Panc1 (cell line): Measurements from ENCODE around the gene CSKMT.

Experiments
- POLR2AphosphoS5 ChIP-seq: IDR thresholded peaks from 2 replicates; pipeline ENCODE4 v1.6.1; 2012; ENCODE audit warnings: mild to moderate bottlenecking, low read depth, low read length, moderate library complexity
- SIN3A ChIP-seq: IDR thresholded peaks from 2 replicates; pipeline ENCODE4 v1.6.1; 2012; ENCODE audit warnings: low read depth, mild to moderate bottlenecking, low read length, moderate library complexity, borderline replicate concordance; ENCODE audit not compliant: insufficient read depth
- TCF7L2 ChIP-seq: IDR thresholded peaks from 2 replicates; pipeline ENCODE4 v1.6.1; 2011; ENCODE audit warnings: mild to moderate bottlenecking, low read depth, low read length, inconsistent platforms
- TF ChIP-seq, protein P1 (sequence below): fragments of 450-650 bp; IDR thresholded peaks from 2 replicates; pipeline ENCODE4 v1.5.1; 2017; ENCODE audit warnings: mild to moderate bottlenecking
- TF ChIP-seq, protein P2 (sequence below), 2 experiments: IDR thresholded peaks; 2 replicates each; pipeline ENCODE4 v1.6.1; 2011 to 2012; ENCODE audit warnings: low read depth in 2 of 2, control low read depth in 1 of 2, low read length in 1 of 2, mild to moderate bottlenecking in 1 of 2, moderate library complexity in 1 of 2; ENCODE audit not compliant: insufficient read depth in 1 of 2

DNA sequence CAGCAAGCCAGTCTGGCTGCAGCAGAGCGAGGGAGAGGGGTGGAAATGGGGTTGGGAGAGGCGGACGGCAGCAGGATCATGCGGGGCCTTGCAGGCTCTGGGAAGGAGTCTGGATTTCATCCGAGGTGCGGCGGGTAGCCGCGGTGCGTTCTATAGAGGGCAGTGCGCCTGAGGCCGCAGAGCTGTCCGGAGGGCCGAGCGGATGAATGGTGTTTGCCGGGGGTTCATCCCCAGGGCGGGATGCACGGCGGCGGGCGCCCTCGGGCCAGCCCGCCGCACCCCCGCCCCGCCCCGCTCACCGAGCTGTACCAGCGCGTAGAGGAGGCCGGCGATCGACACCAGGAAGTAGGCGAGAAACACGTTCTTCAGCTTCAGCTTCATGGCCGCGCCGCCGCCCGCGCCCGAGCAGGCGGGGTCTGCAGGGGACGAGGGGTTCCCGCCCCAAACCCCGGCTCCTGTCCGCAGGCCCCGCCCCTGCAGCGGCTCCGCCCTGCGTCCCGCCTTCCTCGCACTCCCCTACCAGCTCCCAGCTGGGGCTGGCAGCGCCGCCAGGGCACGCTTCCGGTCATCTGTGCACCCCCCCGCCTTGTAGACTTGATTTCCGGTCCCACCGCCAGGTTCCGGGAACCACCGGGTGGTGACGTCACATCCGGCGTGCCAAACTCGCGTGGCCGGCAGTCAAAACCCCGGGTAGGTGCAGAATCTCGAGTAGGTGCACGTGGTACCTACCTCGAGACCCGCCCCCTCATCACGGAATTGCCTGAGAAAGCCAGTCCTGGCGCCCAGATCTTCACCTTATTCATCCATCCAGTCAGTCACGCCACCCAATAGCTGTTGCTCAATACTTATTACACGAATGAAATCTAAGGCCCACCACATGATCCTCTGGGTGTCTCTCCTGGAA, 43.3 kb upstream of the CSKMT start, which contains the start of gene B3GAT3:
- TF ChIP-seq, protein P1, sequence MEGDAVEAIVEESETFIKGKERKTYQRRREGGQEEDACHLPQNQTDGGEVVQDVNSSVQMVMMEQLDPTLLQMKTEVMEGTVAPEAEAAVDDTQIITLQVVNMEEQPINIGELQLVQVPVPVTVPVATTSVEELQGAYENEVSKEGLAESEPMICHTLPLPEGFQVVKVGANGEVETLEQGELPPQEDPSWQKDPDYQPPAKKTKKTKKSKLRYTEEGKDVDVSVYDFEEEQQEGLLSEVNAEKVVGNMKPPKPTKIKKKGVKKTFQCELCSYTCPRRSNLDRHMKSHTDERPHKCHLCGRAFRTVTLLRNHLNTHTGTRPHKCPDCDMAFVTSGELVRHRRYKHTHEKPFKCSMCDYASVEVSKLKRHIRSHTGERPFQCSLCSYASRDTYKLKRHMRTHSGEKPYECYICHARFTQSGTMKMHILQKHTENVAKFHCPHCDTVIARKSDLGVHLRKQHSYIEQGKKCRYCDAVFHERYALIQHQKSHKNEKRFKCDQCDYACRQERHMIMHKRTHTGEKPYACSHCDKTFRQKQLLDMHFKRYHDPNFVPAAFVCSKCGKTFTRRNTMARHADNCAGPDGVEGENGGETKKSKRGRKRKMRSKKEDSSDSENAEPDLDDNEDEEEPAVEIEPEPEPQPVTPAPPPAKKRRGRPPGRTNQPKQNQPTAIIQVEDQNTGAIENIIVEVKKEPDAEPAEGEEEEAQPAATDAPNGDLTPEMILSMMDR = no peak
- TF ChIP-seq POLR2AphosphoS5 = peak; percentile 91
- TF ChIP-seq, protein P2, sequence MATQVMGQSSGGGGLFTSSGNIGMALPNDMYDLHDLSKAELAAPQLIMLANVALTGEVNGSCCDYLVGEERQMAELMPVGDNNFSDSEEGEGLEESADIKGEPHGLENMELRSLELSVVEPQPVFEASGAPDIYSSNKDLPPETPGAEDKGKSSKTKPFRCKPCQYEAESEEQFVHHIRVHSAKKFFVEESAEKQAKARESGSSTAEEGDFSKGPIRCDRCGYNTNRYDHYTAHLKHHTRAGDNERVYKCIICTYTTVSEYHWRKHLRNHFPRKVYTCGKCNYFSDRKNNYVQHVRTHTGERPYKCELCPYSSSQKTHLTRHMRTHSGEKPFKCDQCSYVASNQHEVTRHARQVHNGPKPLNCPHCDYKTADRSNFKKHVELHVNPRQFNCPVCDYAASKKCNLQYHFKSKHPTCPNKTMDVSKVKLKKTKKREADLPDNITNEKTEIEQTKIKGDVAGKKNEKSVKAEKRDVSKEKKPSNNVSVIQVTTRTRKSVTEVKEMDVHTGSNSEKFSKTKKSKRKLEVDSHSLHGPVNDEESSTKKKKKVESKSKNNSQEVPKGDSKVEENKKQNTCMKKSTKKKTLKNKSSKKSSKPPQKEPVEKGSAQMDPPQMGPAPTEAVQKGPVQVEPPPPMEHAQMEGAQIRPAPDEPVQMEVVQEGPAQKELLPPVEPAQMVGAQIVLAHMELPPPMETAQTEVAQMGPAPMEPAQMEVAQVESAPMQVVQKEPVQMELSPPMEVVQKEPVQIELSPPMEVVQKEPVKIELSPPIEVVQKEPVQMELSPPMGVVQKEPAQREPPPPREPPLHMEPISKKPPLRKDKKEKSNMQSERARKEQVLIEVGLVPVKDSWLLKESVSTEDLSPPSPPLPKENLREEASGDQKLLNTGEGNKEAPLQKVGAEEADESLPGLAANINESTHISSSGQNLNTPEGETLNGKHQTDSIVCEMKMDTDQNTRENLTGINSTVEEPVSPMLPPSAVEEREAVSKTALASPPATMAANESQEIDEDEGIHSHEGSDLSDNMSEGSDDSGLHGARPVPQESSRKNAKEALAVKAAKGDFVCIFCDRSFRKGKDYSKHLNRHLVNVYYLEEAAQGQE (IDR thresholded peaks at IDR 0.05; ENCODE audit: insufficient read depth in 1 of 2, low read depth in 2 of 2, low read length in 1 of 2) = no peak
- peak; percentile 60; the same call in 1 of the 2 replicates for TF ChIP-seq SIN3A
- TF ChIP-seq TCF7L2 = no peak
